ENCODE measurements around the gene OR4E2. TPM values are rescaled to one million over a fixed set of nuclear protein-coding genes. Genes with fewer than 3 reads are reported as not detected.
"Not testable (repeated sequence)": the region's sequence is repeated elsewhere in the genome, so short reads cannot be mapped to it uniquely, and the experiment has no call there.

Gene OR4E2
- total RNA-seq, 1 experiment from 2014 or later = not detected

DNA sequence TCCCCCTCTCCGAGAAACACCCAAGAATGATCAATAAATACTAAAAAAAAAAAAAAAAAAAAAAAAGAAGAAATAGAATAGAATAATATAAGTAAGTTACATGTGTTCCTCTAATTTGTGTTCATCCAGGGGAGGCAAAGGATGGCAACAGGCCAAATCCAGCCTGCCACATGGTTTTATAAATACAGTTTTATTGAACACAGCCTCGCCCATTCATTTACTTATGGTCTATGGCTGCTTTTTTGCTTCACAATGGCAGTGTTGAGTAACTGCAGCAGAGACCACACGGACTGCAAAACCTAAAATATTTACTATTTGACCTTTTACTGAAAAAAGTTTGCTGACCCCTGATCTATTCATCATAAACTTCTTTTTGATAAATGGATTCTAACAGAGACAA, 44.9 kb downstream of the OR4E2 start:
- H3K18ac ChIP-seq (ENCODE audit: insufficient read length, low read depth, low read length); H3K4me1 Mint-ChIP-seq; H3K36me3 Mint-ChIP-seq (ENCODE audit: insufficient read depth in 1 of 3, low read depth in 3 of 3); H4K91ac ChIP-seq (ENCODE audit: insufficient read length, low read depth, low read length); H2BK120ac ChIP-seq (ENCODE audit: low read depth, low read length, poor library complexity, severe bottlenecking); H2AK5ac ChIP-seq (ENCODE audit: insufficient read length, low read length); H3K79me2 ChIP-seq (ENCODE audit: insufficient read depth, low read length); H3K9ac ChIP-seq (ENCODE audit: extremely low read depth, insufficient read length, low read length); H4K5ac ChIP-seq (ENCODE audit: insufficient read length, low read depth, low read length); H2BK20ac ChIP-seq (ENCODE audit: low read depth, low read length, poor library complexity, severe bottlenecking); H3K27me3 Mint-ChIP-seq (ENCODE audit: low read depth); H3K56ac ChIP-seq (ENCODE audit: insufficient read length, low read depth, low read length); H3K4me3 Mint-ChIP-seq; H3K4me2 ChIP-seq (ENCODE audit: insufficient read depth, insufficient read length, low read length); H3T11ph ChIP-seq (ENCODE audit: low read length); H3K79me1 ChIP-seq (ENCODE audit: insufficient read depth, low read depth, low read length, poor library complexity, severe bottlenecking); H2BK12ac ChIP-seq (ENCODE audit: insufficient read length, low read depth, low read length); H3K14ac ChIP-seq (ENCODE audit: insufficient read depth, low read length); H3K27ac ChIP-seq (ENCODE audit: insufficient read length, low read depth, low read length); H3K27me3 ChIP-seq (ENCODE audit: insufficient read depth, low read length); H4K8ac ChIP-seq (replicated peaks; ENCODE audit: insufficient read length, low read depth, low read length); H3K9me3 ChIP-seq (ENCODE audit: control insufficient read depth, low read depth, low read length); H3K23ac ChIP-seq (ENCODE audit: insufficient read length, low read depth, low read length); H3K23me2 ChIP-seq (ENCODE audit: insufficient read length, low read depth, low read length, poor library complexity, severe bottlenecking); H3K27ac Mint-ChIP-seq; H4K20me1 ChIP-seq (ENCODE audit: control insufficient read depth, insufficient read depth, insufficient read length); H2AFZ ChIP-seq (ENCODE audit: low read length); H3K4ac ChIP-seq (ENCODE audit: low read depth, low read length); H2BK15ac ChIP-seq (ENCODE audit: low read depth, low read length); H2BK5ac ChIP-seq (ENCODE audit: insufficient read length, low read length); H3K9me3 Mint-ChIP-seq; H3K4me1 ChIP-seq (ENCODE audit: insufficient read depth, low read length); DNase-seq: not testable (repeated sequence)
- no CpG with 5 or more reads among the region's 3 CpGs for WGBS (ENCODE audit: extremely low coverage, insufficient read length, low lambda C conversion rate)
